K562 (cell line): ENCODE measurements around the gene C9orf40. TPM values are rescaled to one million over a fixed set of nuclear protein-coding genes. Genes with fewer than 3 reads are reported as not detected.

Experiments used
- ADNP ChIP-seq: fragments of 200-800 bp; sonication (Bioruptor generic); IDR thresholded peaks from 2 replicates; pipeline ENCODE4 v1.6.1; 2016; ENCODE audit warnings: missing genetic modification characterization, missing compliant biosample characterization
- CBX8 ChIP-seq: fragments of 200-600 bp; sonication (generic); IDR thresholded peaks from 2 replicates; pipeline ENCODE4 v1.6.1; 2012; ENCODE audit warnings: borderline replicate concordance, mixed run types, low read depth, mild to moderate bottlenecking, moderate library complexity, mixed read lengths, low read length, control low read depth, inconsistent platforms; ENCODE audit not compliant: poor library complexity, severe bottlenecking; ENCODE audit errors: extremely low read depth
- FOXK1 ChIP-seq: sonication (generic); formaldehyde crosslinking; IDR thresholded peaks from 2 replicates; pipeline ENCODE4 v1.8.0; 2022; ENCODE audit warnings: missing genetic modification reagents, mild to moderate bottlenecking, borderline replicate concordance
- NR1H2 ChIP-seq: sonication (generic); formaldehyde crosslinking; IDR thresholded peaks from 2 replicates; pipeline ENCODE4 v1.4.0; 2020; ENCODE audit warnings: mild to moderate bottlenecking, missing genetic modification reagents
- RBBP5 ChIP-seq: fragments of 200-600 bp; sonication (generic); IDR thresholded peaks from 2 replicates; pipeline ENCODE4 v1.6.1; 2012; ENCODE audit warnings: borderline replicate concordance, mild to moderate bottlenecking, low read length, control low read depth, inconsistent platforms; ENCODE audit not compliant: insufficient read depth, poor library complexity, severe bottlenecking
- REST ChIP-seq, 2 experiments: fragments of 450-650 bp; formaldehyde crosslinking in 1 of 2; IDR thresholded peaks; 2 replicates each; pipeline versions ENCODE4 v1.4.0 to v1.6.1; 2014 to 2020; ENCODE audit warnings: mild to moderate bottlenecking in 2 of 2, borderline replicate concordance in 1 of 2, low read depth in 1 of 2
- XRCC5 ChIP-seq: fragments of 200-400 bp; formaldehyde crosslinking; IDR thresholded peaks from 2 replicates; pipeline ENCODE4 v1.6.1; 2017; ENCODE audit warnings: low read depth, mild to moderate bottlenecking, low read length
- ZNF212 ChIP-seq: fragments of 450-650 bp; formaldehyde crosslinking; IDR thresholded peaks from 2 replicates; pipeline ENCODE4 v1.4.0; 2020; ENCODE audit warnings: mild to moderate bottlenecking
- ZNF232 ChIP-seq: sonication (generic); formaldehyde crosslinking; IDR thresholded peaks from 2 replicates; pipeline ENCODE4 v1.8.0; 2022; ENCODE audit warnings: mild to moderate bottlenecking, missing genetic modification reagents
- ZNF449 ChIP-seq: fragments of 250-450 bp; sonication (Bioruptor Pico); IDR thresholded peaks from 2 replicates; pipeline ENCODE4 v1.8.0; 2022; ENCODE audit warnings: moderate library complexity, mild to moderate bottlenecking, inconsistent platforms
- ZNF592 ChIP-seq: fragments of 450-650 bp; IDR thresholded peaks from 2 replicates; pipeline ENCODE4 v1.6.1; 2017; ENCODE audit warnings: antibody characterized with exemption, mild to moderate bottlenecking
- polyA plus RNA-seq, 8 experiments: library from polyadenylated mRNA; depleted of rRNA in 4 of 8; stranded (reverse) in 5 of 8; unstranded in 3 of 8; fragments of >200 nt; fragmentation: Nextera tagmentation in 2 of 8; fragmentation: Illumina TruSeq in 1 of 8; extraction: Ambion mirVana in 2 of 8; extraction: Trizol in 1 of 8; gene quantifications; 2 replicates each; pipeline versions ENCODE4 v1.2.1 to v1.2.3, GENCODE V29; 2011 to 2014; ENCODE audit warnings: inconsistent platforms in 1 of 8, missing spikeins in 1 of 8
- total RNA-seq, 7 experiments: library from RNA; depleted of rRNA in 6 of 7; stranded (reverse); fragments of >200 nt in 6 of 7; fragmentation: Illumina TruSeq in 2 of 7; extraction: Trizol in 2 of 7; gene quantifications; 2 replicates each; pipeline versions ENCODE4 v1.2.1 to v1.2.3, GENCODE V29; 2011 to 2021; ENCODE audit warnings: low replicate concordance in 1 of 7

Gene C9orf40
- total and polyA plus RNA-seq, 9 of the 15 experiments (the other 6 are each of a cell fraction or from before 2014, with no cell fraction given): 5.6 to 17.3 (median 8.7) TPM

GRCh38 chr9:74952201-74953151 is at the start of gene C9orf40 (continued):
- no peak for TF ChIP-seq REST (IDR thresholded peaks at IDR 0.05; ENCODE audit: borderline replicate concordance)
- TF ChIP-seq REST (CRISPR knock-in tag; IDR thresholded peaks at IDR 0.05; ENCODE audit: low read depth): no peak
- TF ChIP-seq RBBP5: peak; percentile 76
- TF ChIP-seq ZNF212: no peak
- peak; percentile 30; the same call in 1 of the 2 replicates for TF ChIP-seq ADNP (tag)
- peak; percentile 71; the same call in 1 of the 2 replicates for TF ChIP-seq ZNF592
- TF ChIP-seq FOXK1: no peak
- no peak for TF ChIP-seq ZNF449
- no peak for TF ChIP-seq CBX8
- TF ChIP-seq ZNF232: no peak
- no peak for TF ChIP-seq NR1H2 (CRISPR knock-in tag)
- TF ChIP-seq XRCC5: 0 out of 2 replicates have a peak, but pooled peaks have one; percentile 26
